Spleen (tissue), 11 donors: ENCODE data around the gene LCP2. TPM values are rescaled to one million over a fixed set of nuclear protein-coding genes. Genes with fewer than 3 reads are reported as not detected.
"Not testable (repeated sequence)": the region's sequence is repeated elsewhere in the genome, so short reads cannot be mapped to it uniquely, and the experiment has no call there.

Experiments
- DNase-seq: peaks from one replicate; pipeline ENCODE4 v3.0.0-alpha.2; 2020
- H3K27ac ChIP-seq, 8 donors: fragments of 200-600 bp; sonication (generic) in 7 of 8; 1 replicate in 4 of 8; 2 replicates in 4 of 8; pipeline versions ENCODE4 v1.5.0 to v1.8.0; 2016 to 2021; ENCODE audit warnings: inconsistent platforms in 4 of 8, mild to moderate bottlenecking in 4 of 8, moderate library complexity in 1 of 8
- H3K27me3 ChIP-seq, 7 donors: fragments of 200-600 bp; sonication (generic) in 6 of 7; replicated peaks in 1 of 7; 1 replicate in 4 of 7; 2 replicates in 3 of 7; pipeline versions ENCODE4 v1.5.0 to v1.8.0; 2016 to 2021; ENCODE audit warnings: inconsistent platforms in 3 of 7, mild to moderate bottlenecking in 1 of 7
- H3K36me3 ChIP-seq, 6 donors: fragments of 200-600 bp; sonication (generic) in 5 of 6; 1 replicate in 4 of 6; 2 replicates in 2 of 6; pipeline versions ENCODE4 v1.5.0 to v1.8.0; 2016 to 2021; ENCODE audit warnings: inconsistent platforms in 2 of 6
- H3K4me1 ChIP-seq, 6 donors: fragments of 200-600 bp; sonication (generic) in 5 of 6; 1 replicate in 3 of 6; 2 replicates in 3 of 6; pipeline versions ENCODE4 v1.5.0 to v1.8.0; 2016 to 2021; ENCODE audit warnings: inconsistent platforms in 3 of 6
- H3K4me3 ChIP-seq, 8 donors: fragments of 200-600 bp; sonication (generic) in 7 of 8; 1 replicate in 4 of 8; 2 replicates in 4 of 8; pipeline versions ENCODE4 v1.5.0 to v1.8.0; 2016 to 2021; ENCODE audit warnings: inconsistent platforms in 4 of 8, mild to moderate bottlenecking in 4 of 8, moderate library complexity in 2 of 8
- H3K9me3 ChIP-seq, 8 donors: fragments of 200-600 bp; sonication (generic) in 7 of 8; 1 replicate in 4 of 8; 2 replicates in 4 of 8; pipeline versions ENCODE4 v1.5.0 to v1.8.0; 2016 to 2021; ENCODE audit warnings: inconsistent platforms in 4 of 8
- POLR2A ChIP-seq, 3 donors: fragments of 450-650 bp; IDR thresholded peaks; one replicate each; pipeline ENCODE4 v1.5.1; 2017; ENCODE audit warnings: antibody characterized with exemption in 3 of 3, mild to moderate bottlenecking in 1 of 3
- POLR2AphosphoS5 ChIP-seq, 3 donors: sonication (generic); formaldehyde crosslinking; IDR thresholded peaks; one replicate each; pipeline ENCODE4 v1.5.1; 2017; ENCODE audit warnings: antibody characterized with exemption in 3 of 3
- WGBS, 5 donors: extraction: QIAGEN DNeasy Blood & Tissue Kit in 3 of 5; methylation state at CpG; one replicate each; pipeline versions ENCODE4 v1.1.5 to v1.1.7; 2013 to 2018; 5-methylcytosine and 5-hydroxymethylcytosine counted together
- intact Hi-C: fragments of 100-400 bp; cut with DNase I; formaldehyde crosslinking; loops from one replicate; pipeline ENCODE4 v1.15.0; 2023; ENCODE audit warnings: low total_unique reads
- polyA plus RNA-seq, 3 donors: library from polyadenylated mRNA; stranded (reverse); fragments of 200-250 nt; gene quantifications; one replicate each; pipeline ENCODE4 v1.2.1, GENCODE V29; 2013
- total RNA-seq, 7 donors: library from RNA; depleted of rRNA in 3 of 7; stranded (reverse); fragments of >200 nt in 3 of 7; fragmentation: NEBNext Ultra II Directional in 4 of 7; extraction: Animal tissue kit (Norgen Biotek cat#: 25700) in 4 of 7; gene quantifications; one replicate each; pipeline versions ENCODE4 v1.1.0 to v1.2.1, GENCODE V29; 2016 to 2021
- TF ChIP-seq, protein P1 (sequence below), 11 experiments: fragments of 200-600 bp in 7 of 11; fragments of 450-650 bp in 4 of 11; sonication (generic) in 4 of 11; IDR thresholded peaks in 8 of 11; conservative IDR thresholded peaks in 3 of 11; 1 replicate in 7 of 11; 2 replicates in 4 of 11; pipeline versions ENCODE4 v1.4.0 to v1.8.0; 2016 to 2021; ENCODE audit warnings: antibody characterized with exemption in 11 of 11, inconsistent platforms in 4 of 11, mild to moderate bottlenecking in 1 of 11
- donor health status: healthy with polysubstance abuse.
- donor health status: DM: no; HTN: no; CAD: no; lungs with moderate emphysema.
- donor health status: DM: no; HTN: no; CAD: no.
- donor health status: Bipolar disorder and iron deficiency.
- donor health status: healthy.
- donor health status: DM: no; HTN: no; CAD: no.
- donor health status: DM: yes; HTN: yes; CAD: no.

Gene LCP2
- total and polyA plus RNA-seq, 10 donors = 28.3 to 272 (median 214) TPM

DNA sequence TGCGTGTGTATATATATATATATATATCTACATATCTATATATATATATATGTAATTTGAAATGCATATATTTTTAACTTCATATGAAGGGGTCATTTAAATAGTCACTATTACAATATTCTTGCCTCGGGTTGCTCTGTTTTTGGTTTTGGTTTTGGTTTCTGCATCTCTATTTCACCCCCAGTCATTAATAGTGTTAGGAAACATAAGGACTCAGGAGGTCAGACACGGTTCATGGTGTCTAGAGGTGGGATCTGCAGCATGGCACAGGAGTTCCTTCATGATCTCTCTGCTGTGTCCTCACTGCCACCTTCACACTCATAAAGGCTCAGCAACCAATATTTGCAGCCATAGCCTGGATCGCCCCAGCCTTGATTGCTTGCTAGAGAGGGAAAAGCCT lies 48.2 kb downstream of the LCP2 start:
- WGBS, 5 donors = 61 to 75% (median 69%) methylated on average over 4 of the region's 4 CpGs
- peaks cover 0 to 92% (median 77%) of the 10 kb centered on the region in 6 donors for H3K36me3 ChIP-seq
- peak overlapping the region in 3 of 8 donors; percentile 1 to 46 (median 35) for H3K27ac ChIP-seq
- no peaks in the 10 kb centered on the region for H3K27me3 ChIP-seq
- intact Hi-C loops = no loop called here
- peaks cover 0 to 62% (median 18%) of the 10 kb centered on the region in 6 donors for H3K4me1 ChIP-seq
- H3K4me3 ChIP-seq = no peak overlapping the region
- no peaks in the 10 kb centered on the region for H3K9me3 ChIP-seq
- no peak for TF ChIP-seq POLR2A (IDR thresholded peaks at IDR 0.05)
- TF ChIP-seq POLR2AphosphoS5 (IDR thresholded peaks at IDR 0.05) = peak in 1 of 3 donors; percentile 43
- TF ChIP-seq, protein P1, sequence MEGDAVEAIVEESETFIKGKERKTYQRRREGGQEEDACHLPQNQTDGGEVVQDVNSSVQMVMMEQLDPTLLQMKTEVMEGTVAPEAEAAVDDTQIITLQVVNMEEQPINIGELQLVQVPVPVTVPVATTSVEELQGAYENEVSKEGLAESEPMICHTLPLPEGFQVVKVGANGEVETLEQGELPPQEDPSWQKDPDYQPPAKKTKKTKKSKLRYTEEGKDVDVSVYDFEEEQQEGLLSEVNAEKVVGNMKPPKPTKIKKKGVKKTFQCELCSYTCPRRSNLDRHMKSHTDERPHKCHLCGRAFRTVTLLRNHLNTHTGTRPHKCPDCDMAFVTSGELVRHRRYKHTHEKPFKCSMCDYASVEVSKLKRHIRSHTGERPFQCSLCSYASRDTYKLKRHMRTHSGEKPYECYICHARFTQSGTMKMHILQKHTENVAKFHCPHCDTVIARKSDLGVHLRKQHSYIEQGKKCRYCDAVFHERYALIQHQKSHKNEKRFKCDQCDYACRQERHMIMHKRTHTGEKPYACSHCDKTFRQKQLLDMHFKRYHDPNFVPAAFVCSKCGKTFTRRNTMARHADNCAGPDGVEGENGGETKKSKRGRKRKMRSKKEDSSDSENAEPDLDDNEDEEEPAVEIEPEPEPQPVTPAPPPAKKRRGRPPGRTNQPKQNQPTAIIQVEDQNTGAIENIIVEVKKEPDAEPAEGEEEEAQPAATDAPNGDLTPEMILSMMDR (IDR thresholded peaks at IDR 0.05 in 8 of 11, conservative IDR thresholded peaks at IDR 0.05 in 3 of 11) = no peak
- no peak for DNase-seq

DNA sequence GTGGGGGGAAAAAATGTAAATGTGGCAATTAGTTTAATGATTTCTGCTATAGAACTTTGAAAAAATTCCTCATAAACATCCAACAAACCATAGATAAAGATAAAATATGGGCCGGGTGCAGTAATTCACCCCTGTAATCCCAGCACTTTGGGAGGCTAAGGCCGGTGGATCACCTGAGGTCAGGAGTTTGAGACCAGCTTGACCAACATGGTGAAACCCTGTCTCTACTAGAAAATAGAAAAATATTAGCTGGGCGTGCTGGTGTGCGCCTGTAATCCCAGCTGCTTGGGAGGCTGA lies 48.7 kb downstream of the LCP2 start:
- WGBS, 5 donors = 83 to 96% (median 91%) methylated on average over 4 of the region's 4 CpGs
- H3K27ac ChIP-seq = peak overlapping the region in 2 of 8 donors; percentile 1 to 23
- intact Hi-C loops, H3K4me3 ChIP-seq, H3K9me3 ChIP-seq, DNase-seq, H3K27me3 ChIP-seq: not testable (repeated sequence)
- peaks cover 0 to 88% (median 74%) of the 10 kb centered on the region in 6 donors for H3K36me3 ChIP-seq
- H3K4me1 ChIP-seq = peaks cover 0 to 57% (median 15%) of the 10 kb centered on the region in 6 donors

DNA sequence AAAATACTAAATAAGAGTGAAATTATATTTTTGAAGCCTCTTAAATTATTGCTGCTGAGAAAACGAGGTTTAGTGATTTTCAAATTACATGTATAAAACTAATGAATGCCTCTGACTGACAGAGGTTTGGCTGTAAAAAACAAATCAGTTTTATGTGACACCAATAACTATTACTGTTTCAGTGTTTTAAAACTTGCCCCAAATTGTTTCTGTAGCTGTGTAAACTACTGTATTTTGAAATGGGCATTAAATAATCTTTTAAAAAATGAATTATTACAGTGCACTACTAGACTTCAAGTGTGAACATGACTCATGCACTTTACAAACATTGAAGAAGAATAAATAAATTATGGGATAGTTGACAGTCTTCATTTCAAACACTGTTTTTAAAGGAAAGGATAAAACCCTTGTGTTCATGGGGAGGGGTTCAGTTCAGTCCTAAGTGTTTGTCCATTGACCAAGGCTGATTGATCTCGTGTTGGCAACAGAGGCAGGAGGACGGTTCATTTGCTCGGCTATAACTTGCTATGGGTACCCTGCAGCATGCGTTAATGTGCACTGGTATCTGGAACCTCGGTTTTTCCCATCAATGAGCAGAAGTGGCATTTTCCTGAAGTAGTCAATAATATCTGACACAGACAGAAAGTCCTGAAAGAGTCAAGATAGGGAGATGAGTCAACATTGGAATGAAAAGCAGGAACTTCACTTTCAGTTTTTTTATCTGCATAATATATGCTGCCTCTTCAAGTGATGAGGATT lies 49.2 kb downstream of the LCP2 start:
- Histone ChIP-seq H3K36me3 (peaks cover 0 to 82% (median 71%) of the 10 kb centered on the region in 6 donors), H3K4me1 (peaks cover 0 to 52% (median 11%) of the 10 kb centered on the region in 6 donors), H3K27me3 (no peaks in the 10 kb centered on the region), H3K9me3 (no peaks in the 10 kb centered on the region), H3K27ac (peak overlapping the region in 1 of 8 donors; percentile 23), H3K4me3 (no peak overlapping the region)
- no peak for TF ChIP-seq POLR2AphosphoS5 (IDR thresholded peaks at IDR 0.05)
- no peak for TF ChIP-seq POLR2A (IDR thresholded peaks at IDR 0.05)
- TF ChIP-seq, protein P1 (IDR thresholded peaks at IDR 0.05 in 8 of 11, conservative IDR thresholded peaks at IDR 0.05 in 3 of 11) = no peak
- 60 to 77% (median 70%) methylated on average over 6 of the region's 6 CpGs for WGBS, 5 donors
- DNase-seq = no peak
- intact Hi-C loops = no loop called here

DNA sequence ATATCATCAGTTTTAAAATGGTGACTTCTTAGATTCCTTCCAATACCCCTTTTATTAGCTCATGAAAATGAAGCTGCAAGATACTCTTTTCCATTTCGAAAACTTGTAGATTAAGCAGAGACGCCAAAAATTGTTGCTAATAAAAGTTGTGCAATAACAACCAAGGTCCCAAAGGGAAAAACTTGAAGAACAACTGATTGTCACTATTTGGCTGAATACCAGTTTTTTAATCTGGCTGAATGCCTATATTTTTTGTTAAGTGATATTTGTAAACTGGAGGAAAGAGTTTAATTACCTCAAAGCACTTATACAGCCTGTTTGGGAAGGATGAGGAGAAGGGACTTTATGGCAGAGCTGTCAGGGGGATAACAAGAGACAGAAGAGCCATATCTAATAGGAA lies 50.2 kb downstream of the LCP2 start:
- H3K4me1 ChIP-seq = peaks cover 0 to 42% (median 10%) of the 10 kb centered on the region in 6 donors
- no peaks in the 10 kb centered on the region for H3K27me3 ChIP-seq
- no peak for DNase-seq
- H3K9me3 ChIP-seq = no peaks in the 10 kb centered on the region
- H3K4me3 ChIP-seq = no peak overlapping the region
- peak overlapping the region in 2 of 8 donors; percentile 29 to 39 for H3K27ac ChIP-seq
- TF ChIP-seq, protein P1 (IDR thresholded peaks at IDR 0.05 in 8 of 11, conservative IDR thresholded peaks at IDR 0.05 in 3 of 11) = no peak
- TF ChIP-seq POLR2AphosphoS5 (IDR thresholded peaks at IDR 0.05) (no peak), POLR2A (IDR thresholded peaks at IDR 0.05) (no peak)
- peaks cover 0 to 72% (median 62%) of the 10 kb centered on the region in 6 donors for H3K36me3 ChIP-seq
- 73 to 85% (median 78%) methylated on average over 2 of the region's 2 CpGs for WGBS, 5 donors
- intact Hi-C loops = no loop called here
